HG03108 (cell line): ENCODE data around the gene GALE.

Experiments used
- ATAC-seq: cut with Tn5 transposase; IDR thresholded peaks from one replicate; pipeline ENCODE4 v1.9.1; 2021; ENCODE audit warnings: moderate library complexity; ENCODE audit not compliant: unreplicated experiment

Gene GALE

GRCh38 chr1:23756676-23757075 lies 43.9 kb downstream of the GALE start:
- ATAC-seq, result no peak

- no peak for ATAC-seq
Observed at GRCh38 chr1:23752909-23753308, 47.6 kb downstream of the GALE start.

GRCh38 chr1:23751815-23752200 lies 48.7 kb downstream of the GALE start:
- no peak for ATAC-seq

GRCh38 chr1:23751050-23751814 lies 49.3 kb downstream of the GALE start:
- ATAC-seq, result no peak

- no peak for ATAC-seq
Observed at GRCh38 chr1:23748016-23748415, 52.5 kb downstream of the GALE start.
